D341Med (cell line): Measurements from ENCODE around the gene BRICD5.

Experiments
- DNase-seq: peaks from one replicate; pipeline ENCODE4 v3.0.0; 2012; ENCODE audit warnings: low spot score

The BRICD5 gene

GRCh38 chr16:2180962-2181923, 29.4 kb downstream of the BRICD5 start:
- DNase-seq: no peak

- DNase-seq: no peak
Measured at GRCh38 chr16:2180461-2180860, 30.2 kb downstream of the BRICD5 start.

- no peak for DNase-seq
Measured at GRCh38 chr16:2179576-2179975, 31.1 kb downstream of the BRICD5 start.

- DNase-seq: no peak
Measured at GRCh38 chr16:2179107-2179501, 31.6 kb downstream of the BRICD5 start.

GRCh38 chr16:2178321-2179106, 32.1 kb downstream of the BRICD5 start:
- no peak for DNase-seq

- DNase-seq: no peak
Measured at GRCh38 chr16:2177561-2177960, 33.1 kb downstream of the BRICD5 start.

- DNase-seq: no peak
Measured at GRCh38 chr16:2177101-2177500, 33.6 kb downstream of the BRICD5 start.

GRCh38 chr16:2176047-2176446, 34.6 kb downstream of the BRICD5 start:
- no peak for DNase-seq

GRCh38 chr16:2175454-2175853, 35.2 kb downstream of the BRICD5 start:
- DNase-seq: no peak

GRCh38 chr16:2174396-2175131, 36.1 kb downstream of the BRICD5 start:
- DNase-seq: no peak

GRCh38 chr16:2173916-2174315, 36.7 kb downstream of the BRICD5 start:
- no peak for DNase-seq

GRCh38 chr16:2173366-2173765, 37.3 kb downstream of the BRICD5 start:
- DNase-seq: no peak

- DNase-seq: no peak
Measured at GRCh38 chr16:2172688-2173335, 37.9 kb downstream of the BRICD5 start.

GRCh38 chr16:2171601-2172178, 39.0 kb downstream of the BRICD5 start:
- DNase-seq: no peak

- no peak for DNase-seq
Measured at GRCh38 chr16:2170587-2171435, 39.9 kb downstream of the BRICD5 start.

GRCh38 chr16:2170080-2170479, 40.6 kb downstream of the BRICD5 start:
- no peak for DNase-seq

GRCh38 chr16:2167068-2167638, 43.5 kb downstream of the BRICD5 start:
- DNase-seq: no peak

GRCh38 chr16:2166263-2167067, 44.2 kb downstream of the BRICD5 start:
- DNase-seq: no peak

- no peak for DNase-seq
Measured at GRCh38 chr16:2165861-2166260, 44.8 kb downstream of the BRICD5 start.
